ENCODE measurements around the gene ADGRE2. TPM values are rescaled to one million over a fixed set of nuclear protein-coding genes. Genes with fewer than 3 reads are reported as not detected.

The ADGRE2 gene
- total RNA-seq, 2 donors from 2014 or later, result 1.3 to 1.8 TPM

DNA sequence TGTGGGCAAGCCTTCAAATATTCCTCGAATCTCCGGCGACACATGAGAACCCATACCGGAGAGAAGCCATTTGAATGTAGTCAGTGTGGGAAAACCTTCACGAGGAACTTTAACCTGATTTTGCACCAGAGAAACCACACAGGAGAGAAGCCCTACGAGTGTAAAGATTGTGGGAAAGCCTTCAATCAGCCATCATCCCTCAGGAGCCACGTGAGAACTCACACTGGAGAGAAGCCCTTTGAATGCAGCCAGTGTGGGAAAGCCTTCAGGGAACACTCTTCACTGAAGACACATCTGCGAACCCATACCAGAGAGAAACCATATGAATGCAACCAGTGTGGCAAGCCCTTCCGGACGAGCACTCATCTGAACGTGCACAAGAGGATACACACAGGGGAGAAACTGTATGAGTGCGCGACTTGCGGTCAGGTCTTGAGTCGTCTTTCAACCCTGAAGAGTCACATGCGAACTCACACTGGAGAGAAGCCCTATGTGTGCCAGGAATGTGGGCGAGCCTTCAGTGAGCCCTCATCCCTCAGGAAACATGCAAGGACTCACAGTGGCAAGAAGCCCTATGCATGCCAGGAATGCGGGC lies 59.7 kb downstream of the ADGRE2 start:
- H3K9ac ChIP-seq (ENCODE audit: low read depth in 2 of 2, low read length in 2 of 2), result no peak overlapping the region
- H3K27me3 ChIP-seq, result no peaks in the 10 kb centered on the region
- peaks cover 20% of the 10 kb centered on the region for H3K9me3 ChIP-seq
- intact Hi-C loops (cut with DNase I), result no loop called here
- H3K27ac ChIP-seq, result no peak overlapping the region
- no peaks in the 10 kb centered on the region for H3K4me1 ChIP-seq
- TF ChIP-seq, protein P1, sequence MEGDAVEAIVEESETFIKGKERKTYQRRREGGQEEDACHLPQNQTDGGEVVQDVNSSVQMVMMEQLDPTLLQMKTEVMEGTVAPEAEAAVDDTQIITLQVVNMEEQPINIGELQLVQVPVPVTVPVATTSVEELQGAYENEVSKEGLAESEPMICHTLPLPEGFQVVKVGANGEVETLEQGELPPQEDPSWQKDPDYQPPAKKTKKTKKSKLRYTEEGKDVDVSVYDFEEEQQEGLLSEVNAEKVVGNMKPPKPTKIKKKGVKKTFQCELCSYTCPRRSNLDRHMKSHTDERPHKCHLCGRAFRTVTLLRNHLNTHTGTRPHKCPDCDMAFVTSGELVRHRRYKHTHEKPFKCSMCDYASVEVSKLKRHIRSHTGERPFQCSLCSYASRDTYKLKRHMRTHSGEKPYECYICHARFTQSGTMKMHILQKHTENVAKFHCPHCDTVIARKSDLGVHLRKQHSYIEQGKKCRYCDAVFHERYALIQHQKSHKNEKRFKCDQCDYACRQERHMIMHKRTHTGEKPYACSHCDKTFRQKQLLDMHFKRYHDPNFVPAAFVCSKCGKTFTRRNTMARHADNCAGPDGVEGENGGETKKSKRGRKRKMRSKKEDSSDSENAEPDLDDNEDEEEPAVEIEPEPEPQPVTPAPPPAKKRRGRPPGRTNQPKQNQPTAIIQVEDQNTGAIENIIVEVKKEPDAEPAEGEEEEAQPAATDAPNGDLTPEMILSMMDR (IDR thresholded peaks at IDR 0.05), result no peak
- DNase-seq, result no peak
- peaks cover 15% of the 10 kb centered on the region for H3K36me3 ChIP-seq
- H3K4me3 ChIP-seq, result no peak overlapping the region

DNA sequence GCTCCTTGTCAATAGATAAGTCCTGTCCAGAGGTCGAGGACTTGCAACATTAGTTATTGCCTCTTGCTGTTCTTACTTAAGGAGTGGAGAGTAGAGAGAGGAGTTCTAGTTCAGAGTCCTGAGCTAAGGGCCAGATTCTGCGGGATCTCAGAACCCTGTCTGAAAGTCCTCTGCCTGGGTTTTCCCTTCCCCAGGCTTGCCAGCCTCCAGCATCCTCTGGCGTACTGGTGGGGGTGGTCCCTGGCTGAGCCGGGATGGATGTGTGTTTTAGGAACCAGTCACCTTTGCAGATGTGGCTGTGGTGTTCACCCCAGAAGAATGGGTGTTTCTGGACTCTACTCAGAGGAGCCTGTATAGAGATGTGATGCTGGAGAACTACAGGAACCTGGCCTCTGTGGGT lies 62.5 kb downstream of the ADGRE2 start:
- Histone ChIP-seq H3K9me3 (peaks cover 20% of the 10 kb centered on the region), H3K9ac (ENCODE audit: low read depth in 2 of 2, low read length in 2 of 2) (no peak overlapping the region), H3K36me3 (peaks cover 15% of the 10 kb centered on the region), H3K4me1 (no peaks in the 10 kb centered on the region), H3K4me3 (no peak overlapping the region), H3K27me3 (no peaks in the 10 kb centered on the region), H3K27ac (no peak overlapping the region)
- DNase-seq, result no peak
- TF ChIP-seq, protein P1 (IDR thresholded peaks at IDR 0.05), result no peak
- intact Hi-C loops (cut with DNase I), result no loop called here

DNA sequence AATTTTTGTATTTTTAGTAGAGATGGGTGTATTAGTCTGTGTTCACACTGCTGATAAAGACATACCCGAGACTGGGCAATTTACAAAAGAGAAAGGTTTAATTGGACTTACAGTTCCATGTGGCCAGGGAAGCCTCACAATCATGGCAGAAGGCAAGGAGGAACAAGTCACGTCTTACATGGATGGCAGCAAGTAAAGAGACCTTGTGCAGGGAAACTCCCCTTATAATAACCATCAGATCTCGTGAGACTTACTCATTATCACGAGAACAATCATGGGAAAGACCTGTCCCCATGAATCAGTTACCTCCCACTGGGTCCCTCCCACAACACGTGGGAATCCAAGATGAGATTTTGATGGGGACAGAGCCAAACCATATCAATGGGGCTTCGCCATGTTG lies 73.9 kb downstream of the ADGRE2 start:
- Histone ChIP-seq H3K36me3 (peaks cover 4% of the 10 kb centered on the region), H3K9me3 (no peaks in the 10 kb centered on the region), H3K27me3 (no peaks in the 10 kb centered on the region), H3K9ac (ENCODE audit: low read depth in 2 of 2, low read length in 2 of 2) (no peak overlapping the region), H3K4me3 (no peak overlapping the region), H3K4me1 (no peaks in the 10 kb centered on the region), H3K27ac (no peak overlapping the region)
- intact Hi-C loops (cut with DNase I), result no loop called here
- DNase-seq, result no peak
- TF ChIP-seq, protein P1 (IDR thresholded peaks at IDR 0.05), result no peak

DNA sequence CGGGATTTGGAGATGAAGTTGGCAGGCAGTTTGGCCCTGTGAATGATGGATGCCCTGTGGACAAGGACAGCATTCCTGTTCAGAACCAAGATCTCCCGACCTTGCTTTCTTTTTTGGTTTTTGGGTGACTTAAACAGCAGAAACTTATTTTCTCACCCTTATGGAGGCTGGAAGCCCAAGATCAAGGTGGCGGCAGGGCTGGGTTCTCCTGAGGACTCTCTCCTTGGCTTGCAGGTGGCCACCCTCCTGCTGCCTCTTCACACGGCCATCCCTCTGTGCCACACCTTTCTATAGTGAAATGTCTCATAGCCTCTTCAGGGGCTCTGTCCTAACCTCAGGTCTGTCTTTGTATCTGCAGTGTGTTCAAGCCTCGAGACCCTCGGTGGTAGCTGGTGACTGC lies 74.5 kb downstream of the ADGRE2 start:
- Histone ChIP-seq H3K27me3 (no peaks in the 10 kb centered on the region), H3K36me3 (peaks cover 7% of the 10 kb centered on the region), H3K4me3 (no peak overlapping the region), H3K9me3 (no peaks in the 10 kb centered on the region), H3K9ac (ENCODE audit: low read depth in 2 of 2, low read length in 2 of 2) (no peak overlapping the region), H3K4me1 (no peaks in the 10 kb centered on the region), H3K27ac (no peak overlapping the region)
- no peak for DNase-seq
- TF ChIP-seq, protein P1 (IDR thresholded peaks at IDR 0.05), result no peak
- intact Hi-C loops (cut with DNase I), result no loop called here

DNA sequence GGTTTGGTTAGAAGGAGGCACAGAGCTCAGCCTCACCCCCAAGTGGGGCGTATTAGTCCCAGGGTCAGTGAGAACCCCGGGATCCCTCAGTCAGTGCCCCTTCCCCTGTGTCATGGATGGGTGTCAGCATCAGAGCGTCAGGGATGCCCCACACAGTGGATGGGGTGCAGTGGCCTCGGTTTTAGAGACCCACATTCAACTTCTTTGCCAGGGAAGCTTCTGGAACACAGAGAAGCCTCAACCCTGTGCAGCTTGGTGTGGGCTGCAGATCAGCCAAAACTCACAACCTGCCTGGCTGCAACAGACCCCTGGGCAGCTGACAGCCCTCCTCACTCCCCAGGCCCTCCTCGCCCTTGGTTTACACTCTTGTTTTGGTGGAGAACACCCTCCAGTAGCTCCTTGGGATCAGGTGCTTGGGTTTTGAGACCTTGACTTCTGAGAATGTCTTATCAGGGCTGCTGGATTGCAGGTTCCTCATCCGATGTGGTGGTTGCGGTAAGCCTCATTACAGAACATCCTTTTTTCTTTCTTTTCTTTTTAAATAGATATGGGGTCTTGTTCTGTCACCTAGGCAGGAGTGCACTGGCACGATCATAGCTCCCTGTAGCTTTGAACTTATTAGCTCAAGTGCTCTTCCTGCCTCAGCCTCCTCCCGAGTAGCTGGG lies 77.5 kb downstream of the ADGRE2 start:
- DNase-seq, result no peak
- Histone ChIP-seq H3K4me3 (no peak overlapping the region), H3K9ac (ENCODE audit: low read depth in 2 of 2, low read length in 2 of 2) (no peak overlapping the region), H3K4me1 (no peaks in the 10 kb centered on the region), H3K36me3 (peaks cover 7% of the 10 kb centered on the region), H3K27me3 (no peaks in the 10 kb centered on the region), H3K27ac (no peak overlapping the region), H3K9me3 (no peaks in the 10 kb centered on the region)
- intact Hi-C loops (cut with DNase I), result no loop called here
- TF ChIP-seq, protein P1 (IDR thresholded peaks at IDR 0.05), result no peak
